Measurements from ENCODE around the gene CPZ.
"Not testable (repeated sequence)": the region's sequence is repeated elsewhere in the genome, so short reads cannot be mapped to it uniquely, and the experiment has no call there.

GRCh38 chr4:8576591-8576990 is 16.0 kb upstream of the CPZ start:
- TF ChIP-seq EZH2, CTCF (IDR thresholded peaks at IDR 0.05): not testable (repeated sequence)
